ENCODE measurements around the gene TPP2. TPM values are rescaled to one million over a fixed set of nuclear protein-coding genes. Genes with fewer than 3 reads are reported as not detected.

The TPP2 gene
- total RNA-seq, 1 experiment from 2014 or later = 58.9 TPM

DNA sequence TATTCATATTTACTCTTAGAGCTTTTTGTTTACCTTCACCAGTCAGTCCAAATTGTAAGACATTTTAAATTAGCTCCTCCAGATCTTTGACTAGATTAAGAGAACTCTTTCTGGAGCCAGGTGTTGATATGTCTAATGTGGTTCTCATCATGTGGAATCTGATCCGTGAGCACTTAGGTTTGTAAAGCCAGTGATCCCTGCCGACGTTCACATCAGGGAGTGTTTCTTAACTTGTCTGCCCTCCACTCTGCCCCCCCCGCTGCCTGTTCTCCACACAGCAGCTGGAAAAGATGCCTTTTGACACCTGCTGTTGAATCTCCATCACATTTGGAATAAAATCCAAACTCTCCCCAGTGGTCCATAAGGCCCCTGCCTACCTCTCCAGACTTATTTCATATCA lies 80.3 kb downstream of the TPP2 start:
- no peak overlapping the region for H3K4me3 Mint-ChIP-seq (ENCODE audit: unreplicated experiment)
- intact Hi-C loops (cut with micrococcal nuclease; ENCODE audit: unreplicated experiment) = no loop called here
- H3K36me3 Mint-ChIP-seq (ENCODE audit: insufficient read depth, unreplicated experiment) = peaks cover 58% of the 10 kb centered on the region
- BruUV-seq (replicated peaks) = no TSS peak
- Histone ChIP-seq H3K4me1 (peaks cover 9% of the 10 kb centered on the region), H3K4me3 (ENCODE audit: low read depth, low read length) (no peak overlapping the region), H3K36me3 (ENCODE audit: control insufficient read depth, insufficient read depth, low read length) (peaks cover 2% of the 10 kb centered on the region), H3K9me3 (no peaks in the 10 kb centered on the region), H3K27me3 (replicated peaks; ENCODE audit: control insufficient read depth, insufficient read depth, low read length) (no peaks in the 10 kb centered on the region)
- no peaks in the 10 kb centered on the region for H3K9me3 Mint-ChIP-seq (ENCODE audit: unreplicated experiment)
- H3K4me1 Mint-ChIP-seq (ENCODE audit: low read depth, unreplicated experiment) = no peaks in the 10 kb centered on the region
- TF ChIP-seq, protein P1, sequence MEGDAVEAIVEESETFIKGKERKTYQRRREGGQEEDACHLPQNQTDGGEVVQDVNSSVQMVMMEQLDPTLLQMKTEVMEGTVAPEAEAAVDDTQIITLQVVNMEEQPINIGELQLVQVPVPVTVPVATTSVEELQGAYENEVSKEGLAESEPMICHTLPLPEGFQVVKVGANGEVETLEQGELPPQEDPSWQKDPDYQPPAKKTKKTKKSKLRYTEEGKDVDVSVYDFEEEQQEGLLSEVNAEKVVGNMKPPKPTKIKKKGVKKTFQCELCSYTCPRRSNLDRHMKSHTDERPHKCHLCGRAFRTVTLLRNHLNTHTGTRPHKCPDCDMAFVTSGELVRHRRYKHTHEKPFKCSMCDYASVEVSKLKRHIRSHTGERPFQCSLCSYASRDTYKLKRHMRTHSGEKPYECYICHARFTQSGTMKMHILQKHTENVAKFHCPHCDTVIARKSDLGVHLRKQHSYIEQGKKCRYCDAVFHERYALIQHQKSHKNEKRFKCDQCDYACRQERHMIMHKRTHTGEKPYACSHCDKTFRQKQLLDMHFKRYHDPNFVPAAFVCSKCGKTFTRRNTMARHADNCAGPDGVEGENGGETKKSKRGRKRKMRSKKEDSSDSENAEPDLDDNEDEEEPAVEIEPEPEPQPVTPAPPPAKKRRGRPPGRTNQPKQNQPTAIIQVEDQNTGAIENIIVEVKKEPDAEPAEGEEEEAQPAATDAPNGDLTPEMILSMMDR (IDR thresholded peaks at IDR 0.05; ENCODE audit: insufficient read depth in 1 of 2, low read depth in 1 of 2, low read length in 1 of 2, severe bottlenecking in 1 of 2, unreplicated experiment in 1 of 2) = no peak
- no peak overlapping the region for H3K27ac Mint-ChIP-seq (ENCODE audit: unreplicated experiment)
- DNase-seq = no peak
- no peaks in the 10 kb centered on the region for H3K27me3 Mint-ChIP-seq (ENCODE audit: insufficient read depth, unreplicated experiment)
- ChIA-PET POLR2A (no interaction called here), CTCF (no interaction called here)

DNA sequence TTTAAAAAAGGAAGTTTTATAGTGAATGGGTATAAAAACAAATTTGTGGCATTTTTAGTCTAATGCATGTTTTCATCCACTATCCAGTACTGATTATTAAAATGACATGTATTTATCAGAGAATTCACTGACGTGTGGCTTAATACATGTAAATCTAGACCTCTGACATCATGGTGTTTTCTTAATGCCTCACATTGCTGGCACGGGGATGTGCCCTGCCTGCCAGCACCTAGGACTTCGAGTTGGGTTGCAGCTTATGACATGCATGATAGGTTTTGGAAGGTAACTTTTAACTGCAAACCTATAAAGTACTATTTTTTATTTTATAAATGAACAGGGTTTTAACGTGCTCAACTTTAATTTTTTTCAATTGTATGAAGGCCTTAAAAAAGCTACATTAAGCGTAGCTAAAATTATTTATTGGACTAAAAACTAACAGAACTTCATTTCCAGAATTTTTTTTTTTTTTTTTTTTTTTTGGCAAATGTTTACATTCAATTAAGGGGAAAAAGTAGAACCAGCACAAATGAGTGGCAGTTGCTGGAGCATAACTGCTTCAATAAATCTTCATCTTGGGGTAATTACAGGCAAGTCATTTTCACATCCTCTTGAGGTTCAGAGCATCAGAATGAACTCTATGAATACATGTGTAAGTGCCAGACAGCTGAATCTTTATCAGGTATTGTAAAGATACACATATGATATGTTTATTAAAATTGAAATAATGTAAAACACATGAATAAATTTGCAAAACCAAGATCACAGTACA lies 81.7 kb downstream of the TPP2 start:
- H3K27ac Mint-ChIP-seq (ENCODE audit: unreplicated experiment) = no peak overlapping the region
- TF ChIP-seq, protein P1 (IDR thresholded peaks at IDR 0.05; ENCODE audit: insufficient read depth in 1 of 2, low read depth in 1 of 2, low read length in 1 of 2, severe bottlenecking in 1 of 2, unreplicated experiment in 1 of 2) = no peak
- Histone ChIP-seq H3K9me3 (no peaks in the 10 kb centered on the region), H3K27me3 (replicated peaks; ENCODE audit: control insufficient read depth, insufficient read depth, low read length) (no peaks in the 10 kb centered on the region), H3K4me1 (no peaks in the 10 kb centered on the region), H3K36me3 (ENCODE audit: control insufficient read depth, insufficient read depth, low read length) (peaks cover 2% of the 10 kb centered on the region), H3K4me3 (ENCODE audit: low read depth, low read length) (no peak overlapping the region)
- ChIA-PET CTCF (no interaction called here), POLR2A (no interaction called here)
- no peak for DNase-seq
- H3K27me3 Mint-ChIP-seq (ENCODE audit: insufficient read depth, unreplicated experiment) = no peaks in the 10 kb centered on the region
- no peaks in the 10 kb centered on the region for H3K9me3 Mint-ChIP-seq (ENCODE audit: unreplicated experiment)
- peaks cover 52% of the 10 kb centered on the region for H3K36me3 Mint-ChIP-seq (ENCODE audit: insufficient read depth, unreplicated experiment)
- no peaks in the 10 kb centered on the region for H3K4me1 Mint-ChIP-seq (ENCODE audit: low read depth, unreplicated experiment)
- no peak overlapping the region for H3K4me3 Mint-ChIP-seq (ENCODE audit: unreplicated experiment)
- intact Hi-C loops (cut with micrococcal nuclease; ENCODE audit: unreplicated experiment) = no loop called here
- BruUV-seq (replicated peaks) = TSS peak; percentile 11

DNA sequence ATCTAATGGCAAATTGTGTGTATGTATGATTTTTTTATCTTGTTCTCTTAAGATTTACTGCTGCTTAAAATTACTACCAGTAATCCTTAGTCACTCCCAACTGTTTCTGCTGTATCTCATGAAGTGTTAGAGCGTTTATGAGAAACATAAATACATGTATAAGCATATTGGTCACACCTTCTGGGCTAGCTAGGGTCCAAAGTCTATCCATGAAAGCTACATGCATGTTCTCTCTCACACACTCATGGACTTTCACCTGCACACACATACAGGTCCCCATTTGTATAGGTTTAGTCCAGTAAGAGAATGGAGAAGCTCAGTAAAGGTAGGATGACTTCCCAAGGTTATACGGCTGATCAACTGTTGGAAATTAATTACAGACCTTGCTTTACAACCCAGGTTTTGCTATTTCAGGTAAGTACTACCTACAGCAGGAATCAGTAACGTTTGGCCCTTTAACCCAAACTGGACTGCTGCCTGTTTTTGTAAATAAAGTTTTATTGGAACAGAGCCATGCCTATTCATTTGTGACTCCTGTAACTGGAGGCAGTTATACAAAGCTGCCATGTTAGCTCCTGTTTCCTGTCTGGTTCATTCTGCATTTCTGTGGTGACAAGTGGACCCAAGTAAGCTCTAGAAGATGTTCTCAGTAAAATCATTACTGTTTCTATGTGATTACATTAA lies 82.8 kb downstream of the TPP2 start:
- Histone ChIP-seq H3K36me3 (ENCODE audit: control insufficient read depth, insufficient read depth, low read length) (no peaks in the 10 kb centered on the region; the same call in 1 of the 2 replicates), H3K4me3 (ENCODE audit: low read depth, low read length) (no peak overlapping the region), H3K27me3 (replicated peaks; ENCODE audit: control insufficient read depth, insufficient read depth, low read length) (no peaks in the 10 kb centered on the region), H3K9me3 (no peaks in the 10 kb centered on the region), H3K4me1 (no peaks in the 10 kb centered on the region)
- BruUV-seq (replicated peaks) = no TSS peak
- ChIA-PET POLR2A (no interaction called here), CTCF (no interaction called here)
- intact Hi-C loops (cut with micrococcal nuclease; ENCODE audit: unreplicated experiment) = no loop called here
- Mint-ChIP-seq H3K4me3 (ENCODE audit: unreplicated experiment) (no peak overlapping the region), H3K36me3 (ENCODE audit: insufficient read depth, unreplicated experiment) (peaks cover 48% of the 10 kb centered on the region), H3K9me3 (ENCODE audit: unreplicated experiment) (no peaks in the 10 kb centered on the region), H3K27me3 (ENCODE audit: insufficient read depth, unreplicated experiment) (no peaks in the 10 kb centered on the region), H3K4me1 (ENCODE audit: low read depth, unreplicated experiment) (no peaks in the 10 kb centered on the region), H3K27ac (ENCODE audit: unreplicated experiment) (no peak overlapping the region)
- no peak for DNase-seq
- TF ChIP-seq, protein P1 (IDR thresholded peaks at IDR 0.05; ENCODE audit: insufficient read depth in 1 of 2, low read depth in 1 of 2, low read length in 1 of 2, severe bottlenecking in 1 of 2, unreplicated experiment in 1 of 2) = no peak
